GM12875 (cell line): ENCODE data around the gene APRT.

Experiments used
- H3K4me3 ChIP-seq: one replicate; pipeline ENCODE4 v1.5.1; 2011; ENCODE audit warnings: low read depth, low read length, control low read depth
- TF ChIP-seq, protein P1 (sequence below): IDR thresholded peaks from 2 replicates; pipeline ENCODE4 v1.5.1; 2011; ENCODE audit warnings: low read depth, mild to moderate bottlenecking, control low read depth, inconsistent platforms, low read length, moderate library complexity, borderline replicate concordance; ENCODE audit not compliant: insufficient read depth

Gene APRT

DNA sequence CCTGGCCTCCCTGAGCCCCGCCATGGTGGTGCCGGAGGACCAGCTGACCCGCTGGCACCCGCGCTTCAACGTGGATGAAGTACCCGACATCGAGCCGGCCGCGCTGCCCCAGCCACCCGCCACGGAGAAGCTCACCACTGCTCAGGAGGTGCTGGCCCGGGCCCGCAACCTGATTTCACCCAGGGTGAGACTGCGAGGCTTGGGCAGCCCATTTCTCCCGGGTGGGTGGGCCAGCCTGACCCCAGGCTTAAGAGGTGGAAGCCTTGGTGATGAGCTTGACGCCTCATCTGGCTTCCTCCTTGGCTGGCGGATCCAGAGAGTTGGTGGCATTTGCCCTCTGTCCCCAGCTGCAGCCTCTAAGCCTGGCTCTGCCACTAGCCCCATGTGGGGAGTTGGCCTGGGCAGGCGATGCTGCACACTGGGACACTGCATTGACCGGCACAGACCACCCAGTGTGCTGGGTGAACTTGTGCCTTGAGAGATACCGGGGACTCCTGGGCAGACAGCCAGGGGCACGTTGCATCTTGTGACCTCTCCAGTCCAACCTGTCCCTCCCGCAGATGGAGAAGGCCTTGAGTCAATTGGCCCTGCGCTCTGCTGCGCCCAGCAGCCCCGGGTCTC is 5.1 kb downstream of the APRT start:
- TF ChIP-seq, protein P1, sequence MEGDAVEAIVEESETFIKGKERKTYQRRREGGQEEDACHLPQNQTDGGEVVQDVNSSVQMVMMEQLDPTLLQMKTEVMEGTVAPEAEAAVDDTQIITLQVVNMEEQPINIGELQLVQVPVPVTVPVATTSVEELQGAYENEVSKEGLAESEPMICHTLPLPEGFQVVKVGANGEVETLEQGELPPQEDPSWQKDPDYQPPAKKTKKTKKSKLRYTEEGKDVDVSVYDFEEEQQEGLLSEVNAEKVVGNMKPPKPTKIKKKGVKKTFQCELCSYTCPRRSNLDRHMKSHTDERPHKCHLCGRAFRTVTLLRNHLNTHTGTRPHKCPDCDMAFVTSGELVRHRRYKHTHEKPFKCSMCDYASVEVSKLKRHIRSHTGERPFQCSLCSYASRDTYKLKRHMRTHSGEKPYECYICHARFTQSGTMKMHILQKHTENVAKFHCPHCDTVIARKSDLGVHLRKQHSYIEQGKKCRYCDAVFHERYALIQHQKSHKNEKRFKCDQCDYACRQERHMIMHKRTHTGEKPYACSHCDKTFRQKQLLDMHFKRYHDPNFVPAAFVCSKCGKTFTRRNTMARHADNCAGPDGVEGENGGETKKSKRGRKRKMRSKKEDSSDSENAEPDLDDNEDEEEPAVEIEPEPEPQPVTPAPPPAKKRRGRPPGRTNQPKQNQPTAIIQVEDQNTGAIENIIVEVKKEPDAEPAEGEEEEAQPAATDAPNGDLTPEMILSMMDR: no peak
- H3K4me3 ChIP-seq: no peak overlapping the region

DNA sequence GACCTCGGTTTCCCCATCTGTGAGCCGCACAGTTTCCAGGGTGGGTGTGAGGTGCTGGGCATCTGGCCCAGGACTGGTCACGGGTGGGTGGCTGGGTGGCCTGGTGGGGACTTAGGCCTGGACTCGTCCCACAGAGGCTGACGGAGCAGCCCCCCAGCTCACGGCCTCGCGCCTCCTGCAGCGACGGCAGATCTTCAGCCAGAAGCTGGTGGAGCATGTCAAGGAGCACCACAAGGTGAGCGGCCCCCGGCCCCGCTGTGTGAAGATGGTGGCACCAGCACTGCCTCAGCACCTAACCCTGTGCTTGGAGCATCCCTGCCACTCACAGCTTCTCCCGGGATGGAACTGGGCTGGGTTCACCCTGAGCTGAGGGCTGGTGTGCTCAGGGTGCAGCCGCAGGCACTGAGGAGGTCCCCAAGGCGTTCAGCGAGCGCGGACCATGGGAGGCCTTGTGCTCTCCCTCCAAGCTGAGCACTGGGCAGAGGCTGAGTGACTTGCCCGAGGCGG is 5.8 kb downstream of the APRT start:
- no peak overlapping the region for H3K4me3 ChIP-seq
- TF ChIP-seq, protein P1: no peak

DNA sequence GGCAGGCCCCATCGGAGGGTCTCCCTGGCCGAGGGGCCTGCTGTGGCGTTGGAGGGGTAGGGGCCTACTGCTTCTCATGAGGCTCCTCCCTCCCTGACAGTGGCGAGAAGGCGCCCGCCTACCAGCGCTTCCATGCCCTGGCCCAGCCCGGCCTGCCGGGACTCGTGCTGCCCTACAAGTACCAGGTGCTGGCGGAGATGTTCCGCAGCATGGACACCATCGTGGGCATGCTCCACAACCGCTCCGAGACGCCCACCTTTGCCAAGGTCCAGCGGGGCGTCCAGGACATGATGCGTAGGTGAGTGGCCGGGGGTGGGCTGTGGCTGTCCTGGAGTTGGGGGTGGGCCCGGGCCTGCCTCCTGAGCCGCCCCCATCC is 6.4 kb downstream of the APRT start:
- peak overlapping the region; percentile 86 for H3K4me3 ChIP-seq
- TF ChIP-seq, protein P1: no peak

DNA sequence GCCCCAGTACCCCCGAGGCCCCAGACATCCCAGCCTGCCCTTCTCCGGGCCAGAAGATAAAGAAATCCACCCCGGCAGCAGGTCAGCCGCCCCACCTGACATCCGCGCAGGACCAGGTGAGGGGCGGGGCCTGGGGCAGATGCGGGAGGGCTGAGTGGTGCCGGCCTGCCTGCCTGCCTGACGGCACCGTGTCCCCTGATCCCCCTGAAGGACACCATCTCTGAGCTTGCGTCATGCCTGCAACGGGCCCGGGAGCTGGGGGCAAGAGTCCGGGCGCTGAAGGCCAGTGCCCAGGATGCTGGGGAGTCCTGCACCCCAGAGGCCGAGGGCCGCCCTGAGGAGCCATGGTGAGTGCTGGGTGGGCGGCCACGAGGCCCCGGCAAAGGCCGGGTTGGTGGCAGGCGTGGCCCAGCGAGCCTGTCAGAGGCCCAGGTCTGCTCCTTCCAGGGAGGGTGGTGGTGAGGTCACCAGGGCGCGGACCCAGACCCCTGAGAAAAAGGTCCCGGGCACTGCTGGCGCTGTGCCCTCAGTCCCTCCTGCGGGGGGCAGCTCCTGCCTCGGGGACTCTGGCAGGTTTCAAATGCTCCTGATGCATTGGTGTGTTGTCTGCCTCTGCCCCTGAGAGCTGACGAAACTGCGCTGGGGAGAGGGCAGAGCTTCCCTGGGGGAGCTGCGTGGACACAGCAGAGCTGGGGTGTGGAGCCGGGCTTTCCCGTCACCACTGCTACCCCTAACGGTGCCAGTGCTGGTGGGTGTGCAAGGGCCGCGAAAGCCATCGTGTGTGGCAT is 7.0 kb downstream of the APRT start:
- TF ChIP-seq, protein P1: no peak
- peak overlapping the region; percentile 86 for H3K4me3 ChIP-seq

DNA sequence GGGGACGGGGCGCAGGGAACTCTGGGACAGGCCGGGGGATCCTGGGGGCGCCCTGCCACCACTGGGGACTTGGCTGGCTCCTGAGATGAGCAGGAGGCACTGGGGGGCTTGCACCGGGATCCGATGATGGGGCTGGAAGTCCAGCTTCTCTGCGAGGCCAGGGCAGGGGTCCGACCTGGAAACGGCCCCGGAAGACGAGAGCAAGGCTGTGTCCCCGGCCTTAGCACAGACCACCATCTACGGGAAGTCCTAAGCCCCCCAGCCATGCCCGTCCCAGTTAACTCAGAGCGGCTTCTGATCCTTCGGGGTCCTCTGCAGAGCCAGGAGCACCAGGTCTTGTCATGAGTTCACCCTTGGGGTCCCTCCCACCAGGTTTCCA is 7.6 kb downstream of the APRT start:
- H3K4me3 ChIP-seq: peak overlapping the region; percentile 86
- TF ChIP-seq, protein P1: no peak

DNA sequence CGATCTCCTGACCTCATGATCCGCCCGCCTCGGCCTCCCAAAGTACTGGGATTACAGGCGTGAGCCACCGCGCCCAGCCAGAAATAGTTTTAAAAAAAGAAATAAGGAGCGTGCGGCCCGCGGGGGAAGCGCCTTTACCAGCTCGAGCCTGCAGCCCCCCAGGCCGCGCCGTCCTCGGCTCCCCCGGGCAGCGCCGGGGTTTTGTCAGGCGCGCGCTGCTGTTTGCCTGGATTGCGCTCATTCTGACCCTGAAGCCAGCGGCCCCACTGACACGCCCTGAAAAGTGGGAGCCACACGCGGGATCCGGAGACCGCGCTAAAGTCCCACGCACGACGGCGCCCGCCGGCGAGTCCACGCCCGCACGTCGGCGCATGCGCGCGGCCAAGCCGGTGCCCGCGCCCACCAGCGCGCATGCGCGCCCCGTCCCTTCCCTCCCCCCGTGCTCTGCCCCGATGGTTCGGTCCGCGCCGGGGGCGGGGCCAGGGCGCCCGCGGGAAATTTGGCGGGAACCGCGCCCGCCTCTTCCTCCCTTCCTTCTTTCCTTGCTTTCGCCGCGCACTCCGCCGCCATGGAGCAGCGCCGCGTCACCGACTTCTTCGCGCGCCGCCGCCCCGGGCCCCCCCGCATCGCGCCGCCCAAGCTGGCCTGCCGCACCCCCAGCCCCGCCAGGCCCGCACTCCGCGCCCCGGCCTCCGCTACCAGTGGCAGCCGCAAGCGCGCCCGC is 8.3 kb downstream of the APRT start, which contains the start of gene CDT1:
Gene CDT1, plus strand, starts transcription at position 526 of the 724 bp plus-strand sequence. Its CDS starts 43 bp downstream, at position 569.
- H3K4me3 ChIP-seq: peak within 1 kb of the TSS; percentile 86
- TF ChIP-seq, protein P1: no peak

DNA sequence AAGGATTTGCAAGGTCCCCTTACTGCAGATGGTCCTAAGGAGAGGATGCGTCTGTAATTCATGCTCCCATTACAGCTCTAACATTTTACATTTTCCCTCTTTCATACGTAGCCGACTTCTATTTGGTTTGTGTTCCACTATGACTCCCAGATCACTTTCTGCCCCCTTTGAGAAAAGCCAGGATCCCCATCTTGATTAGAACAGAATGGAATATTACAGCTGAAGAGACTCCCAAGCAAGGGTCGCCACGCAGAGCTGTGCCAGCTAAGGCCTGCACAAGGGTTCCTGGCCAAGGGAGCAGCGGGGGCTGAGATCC is 11.5 kb downstream of the APRT start:
- H3K4me3 ChIP-seq: no peak overlapping the region
- TF ChIP-seq, protein P1: no peak
